Activated CD4-positive, CD25-positive, alpha-beta regulatory T cell treated with anti-CD3 and anti-CD28 coated beads, Interleukin-2, amount 50 U/mL, for 16 hours (primary cell): ENCODE measurements around the gene MCEE.
A peak's percentile ranks its signal among the peaks of the same experiment; 100 is the strongest.
"Not testable (repeated sequence)": the region's sequence is repeated elsewhere in the genome, so short reads cannot be mapped to it uniquely, and the experiment has no call there.

Experiments used
- DNase-seq: peaks from one replicate; pipeline ENCODE4 v3.0.0-alpha.2; 2020; ENCODE audit warnings: low read depth, low spot score

MCEE gene

GRCh38 chr2:71130152-71130904, at the start of gene MCEE, which contains the start of gene MPHOSPH10:
MCEE (minus strand) TSS chr2:71130229; CDS start chr2:71130219, 10 bp downstream.
MPHOSPH10 (plus strand) TSS chr2:71130634; CDS start chr2:71130666, 32 bp downstream.
- DNase-seq: peak; percentile 80

GRCh38 chr2:71178836-71179235, 48.8 kb upstream of the MCEE start:
- not testable (repeated sequence) for DNase-seq

GRCh38 chr2:71174207-71174606, 44.2 kb upstream of the MCEE start:
- no peak for DNase-seq

GRCh38 chr2:71173096-71173495, 43.1 kb upstream of the MCEE start:
- no peak for DNase-seq

GRCh38 chr2:71166812-71167211, 36.8 kb upstream of the MCEE start:
- no peak for DNase-seq

- DNase-seq: peak; percentile 32
Measured at GRCh38 chr2:71157124-71157793, 27.2 kb upstream of the MCEE start.

- DNase-seq: no peak
Measured at GRCh38 chr2:71156573-71156972, 26.5 kb upstream of the MCEE start.

GRCh38 chr2:71155846-71156245, 25.8 kb upstream of the MCEE start:
- no peak for DNase-seq

GRCh38 chr2:71154798-71155197, 24.8 kb upstream of the MCEE start:
- no peak for DNase-seq

GRCh38 chr2:71154279-71154678, 24.2 kb upstream of the MCEE start:
- DNase-seq: no peak

- DNase-seq: no peak
Measured at GRCh38 chr2:71153585-71154224, 23.7 kb upstream of the MCEE start.

- DNase-seq: no peak
Measured at GRCh38 chr2:71151620-71152019, 21.6 kb upstream of the MCEE start.

GRCh38 chr2:71150082-71150816, 20.2 kb upstream of the MCEE start:
- no peak for DNase-seq

- no peak for DNase-seq
Measured at GRCh38 chr2:71148506-71149063, 18.6 kb upstream of the MCEE start.

- no peak for DNase-seq
Measured at GRCh38 chr2:71143782-71144181, 13.8 kb upstream of the MCEE start.

- DNase-seq: no peak
Measured at GRCh38 chr2:71136174-71136573, 6.1 kb upstream of the MCEE start.

GRCh38 chr2:71133603-71134002, 3.6 kb upstream of the MCEE start:
- no peak for DNase-seq

GRCh38 chr2:71131387-71132166, 1.5 kb upstream of the MCEE start:
- not testable (repeated sequence) for DNase-seq

GRCh38 chr2:71130905-71131244, 846 bp upstream of the MCEE start:
- DNase-seq: no peak

- no peak for DNase-seq
Measured at GRCh38 chr2:71129902-71130151, 202 bp downstream of the MCEE start.
